Fibroblast of skin of back (primary cell): Measurements from ENCODE around the gene TAF6.

Experiments
- DNase-seq: peaks from one replicate; pipeline ENCODE4 v3.0.0-alpha.2; 2013

Gene TAF6

DNA sequence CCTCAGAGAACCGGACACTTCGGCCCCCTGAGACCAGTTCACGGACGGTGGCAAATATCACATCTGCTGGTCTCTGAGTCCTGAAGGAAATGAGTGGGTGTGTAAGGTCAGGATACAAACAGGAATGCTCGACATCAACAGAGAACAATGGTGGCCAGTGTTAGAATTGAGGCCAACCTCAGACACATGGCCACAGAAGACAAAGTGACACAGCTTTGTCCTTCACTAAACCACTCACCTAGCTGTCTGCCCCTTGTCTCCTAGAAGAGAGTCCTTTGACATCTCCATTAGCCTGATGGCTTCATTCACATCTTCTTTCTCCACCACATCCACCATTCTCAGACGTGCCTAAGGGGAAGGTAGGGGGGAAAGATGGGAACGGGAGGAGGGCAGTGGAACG lies 26.1 kb downstream of the TAF6 start:
- DNase-seq, result no peak

DNA sequence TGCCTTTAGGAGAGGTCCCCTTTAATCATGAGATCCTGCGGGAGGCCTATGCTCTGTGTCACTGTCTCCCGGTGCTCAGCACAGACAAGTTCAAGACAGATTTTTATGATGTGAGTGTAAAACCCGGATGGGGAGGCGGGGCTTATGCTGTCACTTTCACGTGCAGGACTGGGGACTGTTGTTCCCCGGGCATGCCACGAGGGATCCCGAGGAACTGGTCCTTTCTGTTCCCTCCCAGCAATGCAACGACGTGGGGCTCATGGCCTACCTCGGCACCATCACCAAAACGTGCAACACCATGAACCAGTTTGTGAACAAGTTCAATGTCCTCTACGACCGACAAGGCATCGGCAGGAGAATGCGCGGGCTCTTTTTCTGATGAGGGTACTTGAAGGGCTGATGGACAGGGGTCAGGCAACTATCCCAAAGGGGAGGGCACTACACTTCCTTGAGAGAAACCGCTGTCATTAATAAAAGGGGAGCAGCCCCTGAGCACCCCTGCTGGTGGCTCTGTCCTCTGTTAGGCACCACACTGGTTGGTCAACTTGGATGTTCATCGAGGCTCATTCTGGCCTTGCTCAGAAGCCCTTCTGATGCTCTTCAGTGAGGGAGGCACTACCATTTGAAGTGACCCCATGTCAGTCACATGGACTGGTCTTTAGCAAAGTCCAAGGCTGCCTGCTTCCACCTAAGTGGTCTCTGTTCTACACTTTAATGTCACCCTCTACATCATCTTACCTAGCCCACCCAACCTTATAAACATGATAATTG lies 27.6 kb downstream of the TAF6 start:
- peak; percentile 57 for DNase-seq

DNA sequence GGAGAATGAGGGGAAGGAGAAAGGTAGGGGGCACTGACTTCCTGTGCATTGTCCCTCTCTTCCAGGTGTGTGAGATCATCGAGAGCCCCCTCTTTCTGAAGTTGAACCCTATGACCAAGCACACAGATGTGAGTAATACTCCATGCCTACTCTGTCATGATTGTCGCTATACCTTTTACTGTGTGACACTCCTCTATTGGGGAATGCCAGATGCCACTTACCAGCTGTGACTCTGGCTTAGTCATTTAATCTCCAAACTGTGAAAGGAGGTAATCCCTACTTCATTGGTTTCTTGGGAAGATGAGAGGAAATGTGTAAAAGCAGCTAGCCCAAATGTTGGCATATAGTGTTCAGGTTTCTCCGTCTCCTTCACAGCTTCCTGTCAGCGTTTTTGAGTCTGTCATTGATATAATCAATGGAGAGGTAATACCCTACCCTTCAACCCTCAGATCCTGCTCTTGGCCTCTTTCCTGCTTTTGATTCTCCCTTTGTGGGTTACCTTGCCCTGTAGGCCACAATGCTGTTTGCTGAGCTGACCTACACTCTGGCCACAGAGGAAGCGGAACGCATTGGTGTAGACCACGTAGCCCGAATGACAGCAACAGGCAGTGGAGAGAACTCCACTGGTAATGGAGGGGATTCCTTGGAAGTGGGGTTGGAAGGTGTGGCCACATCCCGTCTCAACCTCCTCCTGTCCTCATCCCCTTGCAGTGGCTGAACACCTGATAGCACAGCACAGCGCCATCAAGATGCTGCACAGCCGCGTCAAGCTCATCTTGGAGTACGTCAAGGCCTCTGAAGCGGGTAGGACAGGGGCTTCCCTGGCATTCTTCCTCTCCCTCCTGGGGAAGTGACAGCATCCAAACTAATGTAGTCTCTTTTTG lies 28.4 kb downstream of the TAF6 start:
- no peak for DNase-seq

DNA sequence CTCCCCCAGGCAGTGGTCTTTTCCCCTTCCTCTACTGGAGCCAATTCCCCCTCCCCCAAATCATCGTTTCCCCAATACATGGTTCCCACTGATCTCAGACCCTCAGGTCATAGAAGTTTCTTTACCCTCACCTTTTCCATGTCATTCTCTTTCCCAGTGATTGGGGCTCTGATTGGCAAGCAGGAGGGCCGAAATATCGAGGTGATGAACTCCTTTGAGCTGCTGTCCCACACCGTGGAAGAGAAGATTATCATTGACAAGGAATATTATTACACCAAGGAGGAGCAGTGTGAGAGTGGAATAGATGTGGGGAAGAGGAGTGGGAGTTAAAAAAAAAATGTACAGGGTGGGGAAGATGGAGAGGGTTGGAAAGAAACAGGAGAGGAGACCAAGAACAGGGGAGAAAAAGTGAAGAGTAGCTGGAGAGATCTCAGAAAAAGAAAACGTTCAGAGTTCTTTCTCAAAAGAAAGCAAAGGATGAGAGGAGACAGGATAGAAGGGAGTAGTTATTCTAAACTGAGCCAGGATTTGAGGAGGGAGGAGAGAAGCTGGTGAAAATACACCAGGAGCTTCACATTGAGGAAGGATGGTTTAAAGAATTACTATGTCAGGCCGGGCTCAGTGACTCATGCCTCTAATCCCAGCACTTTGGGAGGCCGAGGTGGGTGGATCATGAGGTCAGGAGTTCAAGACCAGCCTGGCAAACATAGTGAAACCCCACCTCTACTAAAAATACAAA lies 29.5 kb downstream of the TAF6 start:
- peak; percentile 43 for DNase-seq

- peak; percentile 84 for DNase-seq
Observed at GRCh38 chr7:100088621-100089457, 30.3 kb downstream of the TAF6 start, which contains the start of gene COPS6. Gene COPS6, plus strand, starts transcription at chr7:100088969. Its CDS starts 22 bp downstream, at chr7:100088991.

DNA sequence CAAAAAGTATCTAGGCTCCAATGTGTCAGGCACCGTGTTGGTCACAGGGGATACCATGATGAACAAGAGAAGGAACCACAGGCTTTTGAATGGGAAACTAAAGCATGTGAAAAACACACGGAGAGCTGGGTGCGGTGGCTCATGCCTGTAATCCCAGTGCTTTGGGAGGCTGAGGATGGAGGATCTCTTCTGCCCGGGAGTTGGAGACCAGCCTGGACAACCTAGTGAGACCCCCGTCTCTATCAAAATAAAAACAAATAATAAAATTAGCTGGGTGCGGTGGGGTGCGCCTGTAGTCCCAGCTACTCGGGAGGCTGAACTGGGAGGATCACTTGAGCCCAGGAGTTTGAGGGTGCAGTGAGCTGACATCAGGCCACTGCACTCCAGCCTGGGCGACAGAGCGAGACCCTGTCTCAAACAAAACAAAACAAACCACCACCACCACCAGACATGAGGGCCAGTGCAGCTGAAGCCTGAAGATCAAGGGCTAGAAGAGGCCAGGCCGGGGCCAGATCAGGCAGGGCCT lies 31.0 kb downstream of the TAF6 start:
- DNase-seq, result no peak

GRCh38 chr7:100087055-100087750 lies 32.0 kb downstream of the TAF6 start:
- DNase-seq, result peak; percentile 98

DNA sequence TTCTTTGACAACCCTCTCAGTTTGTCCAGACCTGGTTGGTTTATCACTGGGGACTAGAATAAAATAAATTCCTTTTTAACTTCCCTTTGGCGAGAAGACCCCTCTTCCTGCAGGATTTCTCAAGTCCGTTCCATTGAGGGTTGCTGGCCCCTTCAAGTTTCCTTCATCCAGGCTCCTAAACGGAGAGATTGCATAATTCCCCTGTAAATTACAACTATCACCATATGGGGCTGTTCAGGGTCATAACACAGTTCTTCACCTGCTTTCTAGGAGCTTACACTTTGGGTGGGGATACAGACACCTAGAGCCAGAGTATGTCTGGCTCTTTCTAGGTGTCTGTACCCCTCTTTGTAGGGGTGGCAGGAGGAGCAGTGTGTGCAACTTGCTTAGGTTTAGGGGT lies 33.6 kb downstream of the TAF6 start:
- no peak for DNase-seq

- no peak for DNase-seq
Observed at GRCh38 chr7:100082978-100083377, 36.2 kb downstream of the TAF6 start.

GRCh38 chr7:100081535-100082102 lies 37.5 kb downstream of the TAF6 start, which contains the start of gene ZNF3:
Gene ZNF3, minus strand, starts transcription at chr7:100081723. Its CDS starts 4,366 bp downstream, at chr7:100077357.
- peak; percentile 99 for DNase-seq

- DNase-seq, result no peak
Observed at GRCh38 chr7:100080907-100081534, 38.1 kb downstream of the TAF6 start.

- no peak for DNase-seq
Observed at GRCh38 chr7:100079024-100079560, 40.1 kb downstream of the TAF6 start.

DNA sequence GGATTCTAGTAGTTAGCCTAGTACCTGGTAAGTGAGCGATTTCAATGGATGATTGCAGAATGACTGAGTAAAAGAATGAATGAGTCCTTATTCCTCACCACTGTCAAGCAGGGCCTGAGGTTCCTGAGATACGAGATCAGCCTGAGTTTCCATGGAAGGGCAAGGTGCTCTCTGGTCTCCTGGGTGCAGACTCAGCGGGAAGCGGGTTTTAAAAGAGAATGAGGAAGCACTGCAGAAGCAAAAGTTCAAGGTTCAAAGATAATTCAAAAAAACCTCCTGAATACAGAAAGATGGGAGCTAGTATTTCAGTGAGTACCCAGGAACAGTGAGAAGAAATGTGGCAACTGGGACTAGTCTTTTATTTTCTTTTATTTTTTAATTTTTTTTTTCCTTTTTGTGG lies 42.0 kb downstream of the TAF6 start:
- no peak for DNase-seq

DNA sequence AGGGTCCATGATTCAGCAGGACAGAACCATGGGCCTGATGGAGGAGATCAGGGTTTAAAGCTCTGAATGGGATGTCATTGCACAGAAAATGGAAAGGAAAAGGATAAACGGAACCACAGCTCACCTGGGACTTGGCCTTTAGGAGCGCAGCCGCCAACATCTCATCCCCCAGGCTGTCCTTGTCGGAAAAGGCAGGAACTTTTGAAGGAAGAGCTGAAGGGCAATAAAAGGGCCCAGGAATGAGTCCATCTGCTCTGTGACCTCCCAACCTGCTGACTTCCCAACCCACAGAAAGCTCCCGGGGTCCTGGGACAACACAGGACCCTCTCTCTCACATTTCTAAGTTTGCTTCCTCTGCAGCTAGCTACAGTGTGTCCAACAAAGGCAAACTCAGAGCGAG lies 43.7 kb downstream of the TAF6 start:
- DNase-seq, result no peak

- DNase-seq, result no peak
Observed at GRCh38 chr7:100074841-100075240, 44.3 kb downstream of the TAF6 start.

GRCh38 chr7:100072462-100072861 lies 46.7 kb downstream of the TAF6 start:
- DNase-seq, result no peak

- DNase-seq, result no peak
Observed at GRCh38 chr7:100071018-100071723, 48.0 kb downstream of the TAF6 start.

- no peak for DNase-seq
Observed at GRCh38 chr7:100069991-100070390, 49.2 kb downstream of the TAF6 start.

DNA sequence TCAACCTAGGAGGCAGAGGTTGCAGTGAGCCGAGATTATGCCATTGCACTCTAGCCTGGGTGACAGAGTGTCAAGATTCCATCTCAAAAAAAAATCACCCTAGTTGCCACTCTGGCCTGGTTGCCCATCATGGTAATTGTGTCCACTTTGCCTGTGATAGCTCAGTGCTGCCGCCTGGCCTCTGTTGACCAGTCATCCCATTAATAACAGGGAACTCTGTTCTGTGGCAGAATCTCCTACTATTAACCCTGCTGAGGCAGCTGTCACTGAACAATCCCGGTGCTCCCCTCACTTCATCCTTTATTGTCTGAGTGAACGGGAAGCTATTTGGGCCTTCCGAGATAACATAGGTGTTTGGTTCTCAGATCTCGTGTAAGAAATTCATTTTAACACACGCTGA lies 52.2 kb downstream of the TAF6 start:
- DNase-seq, result no peak
